HCT116 (cell line): ENCODE measurements around the gene GABRR3.

Experiments used
- CBX3 ChIP-seq: IDR thresholded peaks from 2 replicates; pipeline ENCODE4 v1.6.1; 2012; ENCODE audit warnings: low read depth
- CEBPB ChIP-seq: IDR thresholded peaks from 2 replicates; pipeline ENCODE4 v1.6.1; 2012; ENCODE audit warnings: low read depth
- CTCF ChIP-seq, 3 experiments: fragments of 200-600 bp in 1 of 3; sonication (generic) in 1 of 3; IDR thresholded peaks in 2 of 3; conservative IDR thresholded peaks in 1 of 3; 2 replicates each; pipeline ENCODE4 v1.5.1; 2012 to 2017; ENCODE audit warnings: low read depth in 2 of 3, low read length in 2 of 3, antibody characterized with exemption in 1 of 3, borderline replicate concordance in 1 of 3, control low read depth in 1 of 3, mild to moderate bottlenecking in 1 of 3, mixed read lengths in 1 of 3, mixed run types in 1 of 3, moderate library complexity in 1 of 3; ENCODE audit not compliant: insufficient read depth in 1 of 3
- EZH2 ChIP-seq: fragments of 200-600 bp; sonication (generic); IDR thresholded peaks from 2 replicates; pipeline ENCODE4 v1.6.1; 2017; ENCODE audit warnings: antibody characterized with exemption, mixed run types
- EZH2phosphoT487 ChIP-seq: fragments of 200-600 bp; IDR thresholded peaks from 2 replicates; pipeline ENCODE4 v1.6.1; 2018; ENCODE audit warnings: antibody characterized with exemption, borderline replicate concordance
- MAX ChIP-seq: IDR thresholded peaks from 2 replicates; pipeline ENCODE4 v1.6.1; 2012
- POLR2A ChIP-seq: IDR thresholded peaks from 2 replicates; pipeline ENCODE4 v1.7.0; 2011; ENCODE audit warnings: borderline replicate concordance; ENCODE audit not compliant: insufficient read depth, insufficient read length; ENCODE audit errors: extremely low read depth
- POLR2AphosphoS5 ChIP-seq: IDR thresholded peaks from 2 replicates; pipeline ENCODE4 v1.6.1; 2011; ENCODE audit warnings: mild to moderate bottlenecking, low read depth, low read length, moderate library complexity
- RAD21 ChIP-seq: IDR thresholded peaks from 2 replicates; pipeline ENCODE4 v1.6.1; 2012; ENCODE audit warnings: low read depth, mild to moderate bottlenecking
- SIN3A ChIP-seq: IDR thresholded peaks from 2 replicates; pipeline ENCODE4 v1.6.1; 2012; ENCODE audit warnings: low read depth
- SRF ChIP-seq: IDR thresholded peaks from 2 replicates; pipeline ENCODE4 v1.6.1; 2012; ENCODE audit warnings: low read depth

GRCh38 chr3:98021830-98022560, 13.1 kb downstream of the GABRR3 start:
- TF ChIP-seq POLR2A (no peak), CTCF (IDR thresholded peaks at IDR 0.05 in 2 of 3, conservative IDR thresholded peaks at IDR 0.05 in 1 of 3; ENCODE audit: borderline replicate concordance in 1 of 3, insufficient read depth in 1 of 3, low read depth in 2 of 3, low read length in 2 of 3) (no peak), SIN3A (no peak), EZH2 (no peak), SRF (no peak), MAX (no peak), CEBPB (no peak), POLR2AphosphoS5 (no peak), CBX3 (no peak), RAD21 (no peak), EZH2phosphoT487 (no peak)
